ENCODE measurements around the gene TBX6. TPM values are rescaled to one million over a fixed set of nuclear protein-coding genes. Genes with fewer than 3 reads are reported as not detected.
"Not testable (repeated sequence)": the region's sequence is repeated elsewhere in the genome, so short reads cannot be mapped to it uniquely, and the experiment has no call there.

Gene TBX6, protein sequence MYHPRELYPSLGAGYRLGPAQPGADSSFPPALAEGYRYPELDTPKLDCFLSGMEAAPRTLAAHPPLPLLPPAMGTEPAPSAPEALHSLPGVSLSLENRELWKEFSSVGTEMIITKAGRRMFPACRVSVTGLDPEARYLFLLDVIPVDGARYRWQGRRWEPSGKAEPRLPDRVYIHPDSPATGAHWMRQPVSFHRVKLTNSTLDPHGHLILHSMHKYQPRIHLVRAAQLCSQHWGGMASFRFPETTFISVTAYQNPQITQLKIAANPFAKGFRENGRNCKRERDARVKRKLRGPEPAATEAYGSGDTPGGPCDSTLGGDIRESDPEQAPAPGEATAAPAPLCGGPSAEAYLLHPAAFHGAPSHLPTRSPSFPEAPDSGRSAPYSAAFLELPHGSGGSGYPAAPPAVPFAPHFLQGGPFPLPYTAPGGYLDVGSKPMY
- total RNA-seq, result 1 to 10 TPM in 1 of 2 donors, under 1 TPM in 1; 0.92 to 1.1 TPM
- long read RNA-seq, result 0 reads

DNA sequence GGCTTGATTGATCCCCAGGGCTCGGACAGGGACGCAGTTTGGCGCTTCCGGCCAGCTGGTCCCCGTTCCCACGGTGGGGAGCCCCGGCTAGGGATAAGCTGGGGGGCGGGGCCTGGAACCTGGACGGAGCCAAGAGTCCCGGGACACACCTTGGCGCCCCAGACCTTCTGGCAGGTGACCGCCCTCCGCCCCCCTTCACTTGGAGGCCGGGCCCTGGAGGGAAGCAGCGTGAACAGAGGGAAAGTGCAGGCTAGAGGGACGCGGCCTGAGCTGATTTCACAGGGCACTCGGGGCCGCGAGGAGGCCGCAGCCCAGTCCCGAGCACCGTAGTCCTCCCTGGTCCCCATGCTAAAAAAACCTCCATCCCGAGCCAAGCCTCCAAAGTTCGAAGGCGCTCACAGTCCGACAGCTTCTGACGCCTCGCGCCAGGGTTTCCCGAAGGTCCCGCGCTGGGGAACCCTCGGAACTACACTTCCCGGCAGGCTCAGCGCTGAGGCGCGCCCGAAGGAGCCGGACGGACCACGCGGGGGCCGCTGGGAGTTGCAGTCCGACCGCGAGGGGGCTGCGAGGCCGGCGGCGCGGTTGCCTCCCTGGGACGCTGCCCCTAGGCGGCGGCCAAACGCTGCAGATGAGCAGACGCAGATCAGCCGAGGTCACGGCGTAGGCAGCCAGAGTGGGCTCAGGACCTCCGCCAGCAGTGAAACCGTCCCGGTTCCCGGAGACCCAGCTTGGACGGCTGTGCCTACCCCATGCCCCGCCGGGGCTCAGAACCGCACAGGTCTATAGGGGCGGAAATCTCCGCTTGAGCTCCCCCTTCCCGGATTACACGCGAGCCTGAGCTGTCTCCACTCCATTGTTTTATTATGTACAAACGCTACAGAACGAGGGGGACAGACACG lies at the start of gene TBX6:
TSS of gene TBX6 (minus strand) at position 451 of the 899 bp plus-strand sequence. CDS start 731 bp downstream, outside the sequence.
- peak; percentile 84 for ATAC-seq
- intact Hi-C loops (cut with DNase I, micrococcal nuclease), result no loop called here
- DNase-seq, result peak; percentile 92 to 95

DNA sequence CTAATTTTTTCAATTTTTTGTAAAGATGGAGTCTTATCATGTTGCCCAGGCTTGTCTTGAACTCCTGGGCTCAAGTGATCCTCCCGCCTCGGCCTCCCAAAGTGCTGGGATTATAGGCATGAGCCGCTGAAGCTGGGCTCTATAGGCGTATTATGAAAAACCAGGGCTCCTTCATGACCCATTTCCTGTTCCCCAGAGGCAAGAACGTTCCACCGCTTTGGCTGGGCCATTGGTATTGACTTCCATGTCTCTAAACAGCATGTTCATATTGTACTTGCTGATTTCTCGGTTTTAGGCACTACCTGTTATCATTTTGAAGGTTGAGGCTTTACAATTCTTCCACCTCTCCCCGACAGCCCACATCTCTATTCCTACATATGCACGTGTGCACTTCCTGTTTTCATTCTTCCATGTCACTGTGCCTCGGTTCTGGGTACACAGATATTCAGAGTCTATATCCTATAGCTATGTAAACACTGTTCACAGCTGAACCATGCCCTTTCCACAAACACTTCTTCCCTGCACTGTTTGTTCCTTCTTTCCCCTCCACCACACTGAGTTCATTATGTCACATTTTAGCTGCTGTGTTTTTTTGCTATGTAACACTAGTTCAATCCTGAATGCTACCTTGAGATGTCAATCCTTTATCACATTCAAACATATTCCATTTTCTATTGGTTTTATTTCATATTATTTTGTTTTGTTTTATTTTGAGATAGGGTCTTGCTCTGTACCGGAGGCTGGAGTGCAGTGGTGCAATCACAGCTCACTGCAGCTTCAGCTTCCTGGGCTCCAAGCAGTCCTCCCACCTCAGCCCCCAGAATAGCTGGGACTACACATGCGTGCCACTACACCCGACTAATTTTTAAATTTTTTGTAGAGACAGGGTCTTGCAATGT lies 48.1 kb upstream of the TBX6 start:
- ATAC-seq, result peak; percentile 97
- DNase-seq, result peak in 1 of 2 donors; percentile 32
- intact Hi-C loops (cut with DNase I, micrococcal nuclease), result no loop called here

DNA sequence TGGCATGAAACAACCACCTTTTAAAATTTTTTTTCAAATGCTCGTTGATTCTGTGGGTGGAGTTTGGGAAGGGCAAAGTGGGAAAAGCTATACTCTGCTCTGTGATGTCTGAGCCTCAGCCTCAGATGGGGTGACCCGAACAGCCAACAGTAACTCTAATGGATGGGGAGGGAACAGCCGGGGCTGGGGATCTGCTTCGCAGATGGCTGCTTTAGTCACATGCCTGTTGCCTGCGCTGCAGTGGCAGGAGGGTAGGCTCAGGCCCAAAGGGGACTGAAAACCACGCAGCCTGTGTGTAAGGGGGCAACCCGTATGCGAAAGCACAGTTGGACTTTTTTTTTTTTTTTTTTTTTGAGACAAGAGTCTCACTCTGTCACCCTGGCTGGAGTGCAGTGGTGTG lies 46.2 kb upstream of the TBX6 start:
- ATAC-seq (no peak), DNase-seq (no peak)
- intact Hi-C loops (cut with DNase I, micrococcal nuclease), result no loop called here

DNA sequence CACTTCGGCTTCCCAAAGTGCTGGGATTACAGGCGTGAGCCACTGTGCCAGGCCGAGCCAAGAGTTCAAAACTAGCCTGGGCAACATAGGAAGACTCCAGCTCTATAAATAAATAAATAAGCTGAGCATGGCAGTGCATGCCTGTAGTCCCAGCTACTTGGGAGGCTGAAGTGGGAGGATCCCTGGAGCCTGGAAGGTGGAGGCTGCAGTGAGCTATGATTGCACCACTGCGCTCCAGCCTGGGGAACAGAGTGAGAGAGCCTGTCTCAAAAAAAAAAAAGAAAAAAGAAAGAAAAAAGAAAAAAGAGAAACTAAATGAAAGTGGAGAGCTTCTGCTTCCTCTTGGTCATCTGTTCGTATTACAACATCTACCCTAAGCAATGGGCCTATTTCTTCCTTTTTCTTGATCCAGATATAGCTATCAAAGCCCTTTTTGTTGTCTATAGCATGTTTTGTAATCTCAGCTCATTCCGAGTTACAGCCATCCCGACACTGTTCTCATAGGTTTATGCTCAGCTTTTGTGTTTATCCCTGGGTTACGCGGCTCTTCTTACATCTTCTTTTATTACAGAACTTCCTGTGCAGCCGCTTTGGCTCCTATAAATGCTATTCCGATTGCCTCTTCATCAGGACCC lies 45.4 kb upstream of the TBX6 start:
- intact Hi-C loops (cut with DNase I, micrococcal nuclease), result no loop called here
- no peak for DNase-seq
- ATAC-seq, result no peak

DNA sequence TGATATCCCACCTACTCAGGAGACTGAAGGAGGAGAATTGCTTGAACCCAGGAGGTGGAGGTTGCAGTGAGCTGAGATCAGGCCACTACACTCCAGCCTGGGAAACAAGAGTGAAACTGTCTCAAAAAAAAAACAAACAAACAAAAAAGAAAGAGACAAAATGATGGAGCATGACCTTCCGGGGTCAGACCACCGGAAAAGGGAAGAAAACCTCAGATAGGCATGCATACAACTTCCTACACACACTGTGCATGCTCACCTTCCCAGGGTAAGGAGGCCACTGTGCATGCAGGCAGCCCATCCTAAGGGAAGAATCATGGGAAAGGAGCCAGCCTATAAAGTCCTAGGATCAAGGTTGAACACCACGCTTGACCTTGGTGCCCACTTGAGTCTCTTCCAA lies 40.9 kb upstream of the TBX6 start:
- intact Hi-C loops (cut with DNase I, micrococcal nuclease), result no loop called here
- ATAC-seq (no peak), DNase-seq (no peak)

DNA sequence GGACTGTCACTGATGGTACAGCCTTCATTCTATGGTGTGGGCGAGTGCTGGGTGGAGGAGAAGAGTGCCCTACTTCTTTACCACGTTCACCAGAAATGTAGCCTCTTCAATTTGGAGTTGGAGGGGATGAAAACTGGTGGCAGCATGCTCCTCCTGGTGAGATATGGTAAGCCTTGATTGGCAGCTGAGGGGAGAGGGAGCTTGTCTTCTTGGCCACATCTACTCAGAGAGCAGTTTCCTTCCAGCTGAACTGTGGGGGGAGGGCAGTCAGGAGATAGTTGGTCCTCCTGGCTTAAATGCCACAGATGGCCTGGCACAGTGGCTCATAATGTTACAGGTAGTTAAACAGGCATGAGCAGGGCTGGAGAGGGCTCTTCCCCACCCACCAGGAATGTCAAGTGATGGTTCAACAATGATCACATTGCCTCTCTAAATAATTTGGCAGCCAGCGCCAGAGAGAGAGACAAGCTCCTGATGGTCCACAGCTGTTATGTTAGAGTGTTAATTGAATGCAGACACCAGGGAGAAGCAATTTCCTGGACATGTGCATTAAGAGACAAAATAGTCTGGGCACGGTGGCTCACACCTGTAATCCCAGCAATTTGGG lies 40.2 kb upstream of the TBX6 start:
- no peak for ATAC-seq
- DNase-seq, result no peak
- intact Hi-C loops (cut with DNase I, micrococcal nuclease), result no loop called here

DNA sequence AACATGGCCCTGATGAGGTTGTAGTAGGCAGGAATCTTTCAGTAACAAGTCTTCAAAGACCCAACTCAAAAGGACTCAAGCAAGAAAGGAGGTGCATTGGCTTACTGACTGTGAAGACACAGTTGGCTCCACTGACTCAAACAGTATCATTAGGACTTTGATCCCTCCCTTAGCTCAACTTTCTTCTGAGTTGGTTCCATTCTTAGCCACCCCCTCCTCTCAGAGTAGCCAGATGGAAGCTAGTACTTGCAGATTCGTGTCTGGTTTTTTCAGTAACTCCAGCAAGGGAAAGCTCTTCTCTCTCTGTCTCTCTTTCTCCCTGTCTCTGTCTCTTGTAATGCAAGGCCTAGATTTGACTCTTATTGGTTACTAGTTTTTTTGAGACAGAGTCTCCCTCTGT lies 36.3 kb upstream of the TBX6 start:
- intact Hi-C loops (cut with DNase I, micrococcal nuclease), result no loop called here
- DNase-seq (no peak), ATAC-seq (no peak)

DNA sequence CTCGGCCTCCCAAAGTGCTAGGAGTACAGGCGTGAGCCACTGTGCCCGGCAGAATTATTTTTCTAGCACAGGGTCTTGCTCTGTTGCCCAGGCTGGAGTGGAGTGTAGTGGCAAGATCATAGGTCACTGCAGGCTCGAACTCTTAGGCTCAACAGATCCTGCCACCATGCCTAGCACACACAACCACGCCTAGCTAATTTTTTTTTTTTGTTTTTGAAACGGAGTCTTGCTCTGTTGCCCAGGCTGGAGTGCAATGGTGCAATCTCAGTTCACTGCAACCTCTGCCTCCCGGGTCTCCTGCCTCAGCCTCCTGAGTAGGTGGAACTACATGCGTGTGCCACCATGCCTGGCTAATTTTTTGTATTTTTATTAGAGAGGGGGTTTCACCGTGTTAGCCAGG lies 34.0 kb upstream of the TBX6 start:
- DNase-seq; intact Hi-C loops (cut with DNase I, micrococcal nuclease); ATAC-seq: not testable (repeated sequence)

DNA sequence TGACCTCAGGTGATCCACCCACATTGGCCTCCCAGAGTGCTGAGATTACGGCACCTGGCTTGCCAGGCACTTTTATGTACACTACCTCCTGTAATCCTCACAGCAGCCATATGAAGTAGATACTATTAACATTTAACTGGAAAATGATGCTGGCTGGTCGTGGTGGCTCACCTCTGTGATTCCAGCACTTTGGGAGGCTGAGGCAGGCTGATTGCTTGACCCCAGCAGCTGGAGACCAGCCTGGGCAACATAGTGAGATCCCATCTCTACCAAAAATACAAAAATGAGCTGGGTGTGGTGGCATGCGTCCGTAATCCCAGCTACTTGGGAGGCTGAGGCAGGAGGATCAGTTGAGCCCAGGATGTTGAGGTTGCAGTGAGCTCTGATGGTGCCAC lies 33.3 kb upstream of the TBX6 start:
- no peak for DNase-seq
- ATAC-seq, result no peak
- intact Hi-C loops (cut with DNase I, micrococcal nuclease), result no loop called here

DNA sequence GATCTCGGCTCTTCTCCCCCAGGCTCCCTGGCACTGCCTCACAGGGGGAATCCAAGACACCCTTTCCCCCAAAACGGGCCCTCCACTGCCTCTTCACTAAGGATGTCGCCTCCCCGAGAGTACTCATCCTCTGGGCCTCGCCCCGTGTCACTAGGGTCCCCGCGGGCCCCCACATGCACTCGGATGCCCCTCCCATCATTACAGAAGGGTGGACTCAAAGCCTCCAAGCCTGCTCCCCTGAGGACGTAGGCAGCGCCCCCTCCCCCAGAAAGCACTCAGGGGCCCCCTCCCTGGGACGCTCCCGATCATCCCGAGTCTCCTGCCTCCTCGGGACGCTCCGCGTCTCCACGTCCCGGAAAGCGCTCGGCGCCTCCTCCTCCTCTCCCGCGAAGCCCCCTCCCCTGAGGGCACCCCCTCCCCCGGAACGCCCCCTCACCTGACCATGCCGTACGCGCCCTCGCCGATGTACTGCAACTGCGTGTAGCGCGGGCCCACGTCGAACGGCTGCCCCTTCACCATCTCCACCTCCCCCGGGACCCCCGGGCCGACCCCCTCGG lies 31.0 kb upstream of the TBX6 start:
- intact Hi-C loops (cut with DNase I, micrococcal nuclease), result no loop called here
- ATAC-seq, result peak; percentile 9

DNA sequence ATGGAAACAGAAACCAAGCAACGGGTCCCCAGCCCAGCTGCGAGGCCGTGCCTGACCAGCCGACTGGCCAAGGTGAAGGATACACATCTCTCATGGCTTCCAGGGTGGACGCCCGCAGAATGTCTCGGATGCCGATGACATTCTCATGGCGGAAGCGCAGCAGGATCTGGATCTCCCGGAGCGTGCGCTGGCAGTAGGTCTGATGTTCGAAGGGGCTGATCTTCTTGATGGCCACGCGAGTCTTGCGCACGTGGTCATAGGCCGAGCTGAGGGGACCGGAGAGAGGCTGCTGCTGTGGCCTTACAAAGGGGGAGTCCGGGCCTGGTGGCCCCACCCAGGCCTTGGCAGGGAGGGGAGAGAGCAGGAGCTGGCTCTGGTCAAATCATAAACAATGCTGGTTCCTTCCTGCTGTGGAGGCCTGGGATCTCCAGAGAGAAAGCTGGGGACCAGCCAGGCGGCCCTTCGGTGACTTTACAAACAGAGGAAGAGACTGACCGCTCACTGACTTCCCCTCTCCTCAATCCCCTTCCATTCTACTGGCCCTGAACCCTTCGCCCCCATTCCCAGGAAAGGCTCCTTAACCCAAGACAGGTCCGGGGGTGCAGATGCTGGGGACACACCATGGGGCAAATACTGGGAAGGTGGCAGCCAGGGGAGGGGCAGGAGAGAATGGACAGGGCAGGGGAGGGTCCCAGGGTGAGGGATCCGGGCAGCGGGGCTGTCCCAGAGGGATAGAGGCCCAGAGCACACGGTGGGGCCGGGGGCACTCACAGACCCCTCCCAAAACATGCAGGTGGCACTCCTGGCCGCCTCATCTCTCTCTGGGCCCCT lies 30.2 kb upstream of the TBX6 start:
- DNase-seq (peak; percentile 57 to 69), ATAC-seq (peak; percentile 28)
- intact Hi-C loops (cut with DNase I, micrococcal nuclease), result no loop called here

More for the DNA sequence above, 31.0 kb upstream of the TBX6 start:
- DNase-seq, result peak; percentile 40 to 51

DNA sequence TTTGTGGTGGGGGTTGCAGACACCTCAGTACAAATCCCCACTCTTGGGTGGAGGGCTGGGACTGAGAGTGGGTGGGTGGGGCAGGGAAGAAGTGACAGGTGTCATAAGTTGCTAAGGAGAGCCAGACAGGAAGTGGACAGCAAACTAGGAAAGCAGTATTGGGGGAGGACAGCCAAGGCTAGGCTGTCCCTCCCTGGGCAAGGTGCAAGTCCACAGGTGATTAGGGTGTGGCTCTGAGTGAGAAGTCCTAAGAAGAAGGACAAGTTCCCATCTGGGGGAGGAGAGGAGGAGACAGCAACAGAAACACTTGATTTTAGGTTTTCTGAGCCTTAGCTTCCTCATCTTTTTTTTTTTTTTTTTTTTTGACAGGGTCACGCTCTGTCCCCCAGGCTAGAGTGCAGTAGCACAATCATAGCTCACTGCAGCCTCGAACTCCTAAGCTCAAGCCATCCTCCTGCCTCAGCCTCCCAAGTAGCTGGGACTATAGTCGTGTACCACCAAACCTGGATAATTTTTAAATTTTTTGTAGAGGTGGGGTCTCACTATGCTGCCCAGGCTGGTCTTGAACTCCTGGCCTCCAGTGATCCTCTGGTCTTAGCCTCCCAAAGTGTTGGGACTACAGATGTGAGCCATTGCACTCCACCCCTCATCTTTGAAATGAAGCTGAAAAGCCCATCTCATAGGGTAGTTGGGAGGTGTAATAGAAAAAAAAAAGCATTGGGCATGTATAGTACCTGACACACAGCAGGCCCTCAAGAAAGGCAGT lies 28.8 kb upstream of the TBX6 start:
- ATAC-seq, result peak; percentile 67
- DNase-seq, result peak; percentile 69 to 92
- intact Hi-C loops (cut with DNase I, micrococcal nuclease), result no loop called here

DNA sequence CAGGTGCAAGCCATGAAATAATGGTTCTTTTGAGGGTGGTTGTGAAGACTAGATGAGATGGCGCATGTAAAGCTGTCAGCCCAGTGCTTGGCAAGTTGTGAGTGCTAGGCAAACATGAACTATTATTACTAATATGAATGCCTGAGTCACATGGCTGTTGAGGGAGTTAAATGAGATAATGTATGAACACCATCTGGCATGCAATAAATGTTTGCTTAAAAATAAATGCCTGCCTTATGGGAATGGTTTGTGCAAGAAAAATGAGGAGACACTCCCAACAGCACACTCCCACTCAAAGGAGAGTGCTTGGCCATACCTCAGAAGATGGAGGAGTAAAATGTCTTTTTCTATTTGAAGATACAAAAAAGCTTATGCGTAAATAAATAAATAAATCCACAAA lies 27.7 kb upstream of the TBX6 start:
- DNase-seq (no peak), ATAC-seq (no peak)
- intact Hi-C loops (cut with DNase I, micrococcal nuclease), result no loop called here

DNA sequence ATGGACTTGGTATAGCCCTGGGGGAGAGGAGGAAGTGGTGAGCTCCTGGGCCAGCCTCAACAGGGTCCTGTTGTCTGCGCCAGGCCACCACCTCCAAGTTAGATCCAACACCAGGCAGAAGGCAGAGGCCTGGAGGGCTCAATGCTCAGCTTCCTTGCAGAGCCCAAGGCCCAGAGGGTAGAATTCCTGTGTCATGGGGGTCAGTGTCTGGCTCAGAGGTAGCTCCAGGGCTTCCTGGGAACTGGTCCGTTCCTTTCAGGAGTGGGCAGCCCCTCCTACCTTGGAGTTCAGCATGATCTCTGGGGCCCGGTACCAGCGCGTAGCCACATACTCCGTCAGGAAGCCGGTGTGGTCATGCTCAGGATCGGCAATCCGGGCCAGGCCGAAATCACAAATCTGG lies 26.0 kb upstream of the TBX6 start:
- ATAC-seq (no peak), DNase-seq (no peak)
- intact Hi-C loops (cut with DNase I, micrococcal nuclease), result no loop called here

DNA sequence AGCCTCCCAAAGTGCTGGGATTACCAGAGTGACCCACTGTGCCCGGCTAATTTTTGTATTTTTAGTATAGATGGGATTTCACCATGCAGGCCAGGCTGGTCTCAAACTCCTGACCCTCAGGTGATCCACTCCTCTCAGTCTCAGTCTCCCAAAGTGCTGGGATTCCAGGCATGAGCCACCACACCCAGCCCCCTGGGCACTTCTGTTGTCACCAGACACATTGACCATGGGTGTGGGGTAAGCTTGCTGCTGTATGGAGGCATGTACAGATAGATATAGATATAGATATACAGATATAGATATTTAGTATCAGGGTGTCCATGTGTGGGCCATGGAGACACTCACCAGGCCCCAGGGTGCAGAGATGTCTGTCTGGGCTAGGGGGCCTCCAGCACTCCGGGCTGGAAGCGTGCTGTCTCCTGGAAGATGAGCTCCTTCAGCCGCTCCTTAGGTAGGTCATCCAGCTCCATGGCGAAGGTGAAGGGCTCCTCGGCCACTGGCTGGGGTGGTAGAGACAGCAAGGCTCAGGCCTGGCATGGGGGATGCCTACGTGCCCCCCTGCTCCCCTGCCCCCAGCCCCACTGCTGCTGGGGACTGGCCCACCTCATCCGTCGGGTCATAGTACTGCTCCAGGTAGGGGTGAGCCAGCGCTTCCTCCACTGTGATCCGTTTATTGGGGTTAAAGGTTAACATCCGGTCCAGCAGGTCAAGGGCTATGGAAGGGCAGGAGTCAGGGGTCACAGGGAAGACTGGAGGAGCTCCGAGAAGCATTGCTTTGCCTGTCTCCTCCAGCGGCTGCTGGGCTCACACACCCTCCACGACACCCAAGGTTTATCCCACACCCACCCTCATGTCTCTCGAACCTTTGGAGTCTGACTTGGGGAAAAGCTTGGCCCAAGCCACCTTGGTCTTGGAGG lies 24.8 kb upstream of the TBX6 start:
- ATAC-seq (no peak), DNase-seq (no peak)
- intact Hi-C loops (cut with DNase I, micrococcal nuclease), result no loop called here
